H9 (cell line): ENCODE results near the gene SGCB. TPM values are rescaled to one million over a fixed set of nuclear protein-coding genes. Genes with fewer than 3 reads are reported as not detected.

ENCODE experiments used
- DNase-seq: peaks from one replicate; pipeline ENCODE4 v3.0.0-alpha.2; 2017
- H2AFZ ChIP-seq: one replicate; pipeline ENCODE4 v1.6.1; 2013; ENCODE audit warnings: mild to moderate bottlenecking, low read length, control low read depth, moderate library complexity
- H2AK5ac ChIP-seq: 2 replicates; pipeline ENCODE4 v1.6.1; 2013; ENCODE audit warnings: low read length, control low read depth, mixed read lengths; ENCODE audit not compliant: insufficient read length
- H2BK120ac ChIP-seq: one replicate; pipeline ENCODE4 v1.6.1; 2013; ENCODE audit warnings: low read depth, mild to moderate bottlenecking, low read length, control low read depth, inconsistent platforms; ENCODE audit not compliant: poor library complexity, severe bottlenecking
- H2BK12ac ChIP-seq: 2 replicates; pipeline ENCODE4 v1.6.1; 2013; ENCODE audit warnings: low read length, control low read depth, mixed read lengths, low read depth; ENCODE audit not compliant: insufficient read length
- H2BK15ac ChIP-seq: 2 replicates; pipeline ENCODE4 v1.6.1; 2013; ENCODE audit warnings: low read depth, low read length, control low read depth
- H2BK20ac ChIP-seq: one replicate; pipeline ENCODE4 v1.6.1; 2013; ENCODE audit warnings: low read depth, mild to moderate bottlenecking, low read length, control low read depth, inconsistent platforms; ENCODE audit not compliant: poor library complexity, severe bottlenecking
- H2BK5ac ChIP-seq: 2 replicates; pipeline ENCODE4 v1.6.1; 2013; ENCODE audit warnings: low read length, control low read depth, mixed read lengths; ENCODE audit not compliant: insufficient read length
- H3K14ac ChIP-seq: 2 replicates; pipeline ENCODE4 v1.6.1; 2013; ENCODE audit warnings: low read length, control low read depth; ENCODE audit not compliant: insufficient read depth
- H3K18ac ChIP-seq: 2 replicates; pipeline ENCODE4 v1.6.1; 2013; ENCODE audit warnings: low read depth, mild to moderate bottlenecking, mixed read lengths, low read length, control low read depth; ENCODE audit not compliant: insufficient read length
- H3K23ac ChIP-seq: 2 replicates; pipeline ENCODE4 v1.6.1; 2013; ENCODE audit warnings: low read length, control low read depth, mixed read lengths, low read depth; ENCODE audit not compliant: insufficient read length
- H3K23me2 ChIP-seq: 2 replicates; pipeline ENCODE4 v1.6.1; 2013; ENCODE audit warnings: low read depth, mild to moderate bottlenecking, mixed read lengths, low read length, control low read depth; ENCODE audit not compliant: insufficient read length, poor library complexity, severe bottlenecking
- H3K27ac ChIP-seq: 2 replicates; pipeline ENCODE4 v1.5.1; 2013; ENCODE audit warnings: low read length, control low read depth, mixed read lengths, low read depth; ENCODE audit not compliant: insufficient read length
- H3K27me3 ChIP-seq: 2 replicates; pipeline ENCODE4 v1.6.1; 2013; ENCODE audit warnings: low read length, control low read depth, inconsistent platforms; ENCODE audit not compliant: insufficient read depth
- H3K4ac ChIP-seq: 2 replicates; pipeline ENCODE4 v1.6.1; 2013; ENCODE audit warnings: low read depth, mild to moderate bottlenecking, control low read depth, inconsistent platforms, low read length, moderate library complexity
- H3K4me1 ChIP-seq: 2 replicates; pipeline ENCODE4 v1.6.1; 2013; ENCODE audit warnings: low read length, control low read depth, inconsistent platforms; ENCODE audit not compliant: insufficient read depth
- H3K4me2 ChIP-seq: 2 replicates; pipeline ENCODE4 v1.6.1; 2013; ENCODE audit warnings: low read length, control low read depth, mixed read lengths; ENCODE audit not compliant: insufficient read length, insufficient read depth
- H3K56ac ChIP-seq: 2 replicates; pipeline ENCODE4 v1.6.1; 2013; ENCODE audit warnings: low read depth, mild to moderate bottlenecking, mixed read lengths, low read length, control low read depth; ENCODE audit not compliant: insufficient read length
- H3K79me1 ChIP-seq: 2 replicates; pipeline ENCODE4 v1.6.1; 2013; ENCODE audit warnings: low read depth, mild to moderate bottlenecking, moderate library complexity, low read length, control low read depth, inconsistent platforms; ENCODE audit not compliant: insufficient read depth, poor library complexity, severe bottlenecking
- H3K79me2 ChIP-seq: 2 replicates; pipeline ENCODE4 v1.6.1; 2013; ENCODE audit warnings: low read length, control low read depth, inconsistent platforms; ENCODE audit not compliant: insufficient read depth
- H3K9ac ChIP-seq: 2 replicates; pipeline ENCODE4 v1.6.1; 2013; ENCODE audit warnings: low read length, control low read depth, mixed read lengths; ENCODE audit not compliant: insufficient read length; ENCODE audit errors: extremely low read depth
- H3K9me3 ChIP-seq: one replicate; pipeline ENCODE4 v1.6.1; 2013; ENCODE audit warnings: low read depth, low read length, inconsistent platforms; ENCODE audit not compliant: control insufficient read depth
- H3T11ph ChIP-seq: one replicate; pipeline ENCODE4 v1.6.1; 2013; ENCODE audit warnings: mild to moderate bottlenecking, low read length, control low read depth, inconsistent platforms
- H4K20me1 ChIP-seq: one replicate; pipeline ENCODE4 v1.6.1; 2013; ENCODE audit not compliant: control insufficient read depth, insufficient read length, insufficient read depth
- H4K5ac ChIP-seq: 2 replicates; pipeline ENCODE4 v1.6.1; 2013; ENCODE audit warnings: low read depth, mild to moderate bottlenecking, mixed read lengths, low read length, control low read depth; ENCODE audit not compliant: insufficient read length
- H4K8ac ChIP-seq: replicated peaks from 2 replicates; pipeline ENCODE4 v1.6.1; 2013; ENCODE audit warnings: low read length, control low read depth, mixed read lengths, low read depth; ENCODE audit not compliant: insufficient read length
- H4K91ac ChIP-seq: 2 replicates; pipeline ENCODE4 v1.6.1; 2013; ENCODE audit warnings: low read depth, mild to moderate bottlenecking, moderate library complexity, mixed read lengths, low read length, control low read depth; ENCODE audit not compliant: insufficient read length
- H3K27ac Mint-ChIP-seq, 3 experiments: 2 replicates in 2 of 3; 3 replicates in 1 of 3; pipeline ENCODE4 v1.8.0; 2020 to 2021; ENCODE audit warnings: mixed read lengths in 3 of 3, mild to moderate bottlenecking in 1 of 3, moderate library complexity in 1 of 3
- H3K27me3 Mint-ChIP-seq: 2 replicates; pipeline ENCODE4 v1.8.0; 2021; ENCODE audit warnings: low read depth, mild to moderate bottlenecking, moderate library complexity, mixed read lengths
- H3K36me3 Mint-ChIP-seq, 3 experiments: 2 replicates in 2 of 3; 3 replicates in 1 of 3; pipeline ENCODE4 v1.8.0; 2020 to 2021; ENCODE audit warnings: low read depth in 3 of 3, mixed read lengths in 3 of 3; ENCODE audit not compliant: insufficient read depth in 1 of 3
- H3K4me1 Mint-ChIP-seq, 2 experiments: 2 replicates each; pipeline ENCODE4 v1.8.0; 2020; ENCODE audit warnings: mixed read lengths in 2 of 2
- H3K4me3 Mint-ChIP-seq, 2 experiments: 2 replicates in 1 of 2; 3 replicates in 1 of 2; pipeline ENCODE4 v1.8.0; 2020 to 2021; ENCODE audit warnings: mild to moderate bottlenecking in 2 of 2, mixed read lengths in 2 of 2, moderate library complexity in 1 of 2
- H3K9me3 Mint-ChIP-seq, 2 experiments: 2 replicates in 1 of 2; 3 replicates in 1 of 2; pipeline ENCODE4 v1.8.0; 2020; ENCODE audit warnings: mild to moderate bottlenecking in 2 of 2, mixed read lengths in 2 of 2, moderate library complexity in 1 of 2
- CTCF ChIP-seq: fragments of 200-600 bp; sonication (generic); conservative IDR thresholded peaks from 3 replicates; pipeline ENCODE4 v1.8.0; 2021; ENCODE audit warnings: antibody characterized with exemption, mild to moderate bottlenecking
- WGBS: extraction: QIAGEN DNeasy Blood & Tissue Kit; methylation state at CpG from one replicate; pipeline ENCODE4 v1.1.7; 2013; ENCODE audit warnings: missing lambda C conversion rate, low lambda C conversion rate, mixed read lengths; ENCODE audit not compliant: insufficient read length; ENCODE audit errors: extremely low coverage; 5-methylcytosine and 5-hydroxymethylcytosine counted together
- total RNA-seq: library from RNA; stranded (reverse); gene quantifications from 2 replicates; pipeline ENCODE4 v1.2.1, GENCODE V29; 2021

Gene SGCB
- total RNA-seq, 1 experiment from 2014 or later: 32.3 TPM

GRCh38 chr4:52071791-52072546 is 33.9 kb upstream of the SGCB start:
- Histone ChIP-seq H2BK5ac (no peak overlapping the region), H3K56ac (no peak overlapping the region), H4K20me1 (no peaks in the 10 kb centered on the region), H4K91ac (no peak overlapping the region), H3K79me2 (no peaks in the 10 kb centered on the region), H3K27ac (no peak overlapping the region), H3K4me1 (no peaks in the 10 kb centered on the region), H3T11ph (no peak overlapping the region), H3K9ac (no peak overlapping the region), H4K5ac (no peak overlapping the region), H3K27me3 (no peaks in the 10 kb centered on the region), H3K4ac (no peak overlapping the region), H3K23ac (no peak overlapping the region), H2BK120ac (no peak overlapping the region), H2BK12ac (no peak overlapping the region), H2BK15ac (no peak overlapping the region), H4K8ac (no peak overlapping the region), H2AFZ (no peak overlapping the region), H3K23me2 (no peaks in the 10 kb centered on the region), H2AK5ac (no peak overlapping the region), H3K79me1 (no peaks in the 10 kb centered on the region), H3K9me3 (no peaks in the 10 kb centered on the region), H3K18ac (no peak overlapping the region), H3K4me2 (no peak overlapping the region), H2BK20ac (no peak overlapping the region), H3K14ac (no peak overlapping the region)
- no peak for TF ChIP-seq CTCF
- WGBS: no CpG with 5 or more reads among the region's 10 CpGs
- no peak for DNase-seq
- H3K27ac Mint-ChIP-seq: 0 out of 7 replicates have a peak overlapping the region, but pooled peaks of 1 of the 3 experiments have one; percentile 6
- H3K9me3 Mint-ChIP-seq: no peaks in the 10 kb centered on the region
- peaks cover 7 to 12% of the 10 kb centered on the region in 2 experiments for H3K4me1 Mint-ChIP-seq
- peak overlapping the region in 1 of 2 experiments; percentile 30; a peak in 1 of 5 replicates for H3K4me3 Mint-ChIP-seq
- peaks cover 22% of the 10 kb centered on the region for H3K27me3 Mint-ChIP-seq
- H3K36me3 Mint-ChIP-seq: no peaks in the 10 kb centered on the region
